Right hindlimb (tissue), 1 donor: ENCODE measurements around the gene SEC16A.
A peak's percentile ranks its signal among the peaks of the same experiment; 100 is the strongest.
"Not testable (repeated sequence)": the region's sequence is repeated elsewhere in the genome, so short reads cannot be mapped to it uniquely, and the experiment has no call there.

Experiments used
- DNase-seq: peaks from one replicate; pipeline ENCODE4 v3.0.0-alpha.2; 2018

SEC16A gene

GRCh38 chr9:136437430-136437829 lies 45.4 kb downstream of the SEC16A start:
- peak; percentile 45 for DNase-seq

DNA sequence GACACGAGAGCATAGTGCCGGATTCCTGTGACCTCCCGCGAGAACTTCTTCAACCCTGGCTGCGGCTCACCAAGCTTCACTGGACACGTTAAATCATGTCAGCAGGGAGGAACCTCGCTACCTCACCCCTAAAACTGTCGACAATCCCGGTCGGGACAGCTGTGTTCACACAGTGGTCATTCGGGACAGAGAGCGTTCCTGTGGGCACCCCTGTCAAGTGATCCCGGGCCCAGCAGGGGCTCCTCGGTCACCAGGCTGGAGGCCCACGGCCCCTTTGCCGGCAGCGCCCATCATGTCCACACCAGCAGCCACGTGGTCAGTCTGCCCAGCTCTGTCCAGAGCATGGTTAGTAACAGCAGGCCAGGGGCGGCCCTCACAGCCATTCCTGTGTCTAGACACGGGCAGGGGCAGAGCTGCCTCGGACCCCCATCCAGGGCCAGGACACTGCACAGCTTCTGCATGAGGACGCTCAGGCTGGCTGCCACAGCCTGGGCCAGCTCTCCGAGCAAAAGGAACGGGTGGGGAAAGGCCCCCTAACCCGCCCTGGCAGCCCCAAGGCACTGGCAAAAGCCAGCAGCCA lies 46.7 kb downstream of the SEC16A start:
- DNase-seq: no peak

DNA sequence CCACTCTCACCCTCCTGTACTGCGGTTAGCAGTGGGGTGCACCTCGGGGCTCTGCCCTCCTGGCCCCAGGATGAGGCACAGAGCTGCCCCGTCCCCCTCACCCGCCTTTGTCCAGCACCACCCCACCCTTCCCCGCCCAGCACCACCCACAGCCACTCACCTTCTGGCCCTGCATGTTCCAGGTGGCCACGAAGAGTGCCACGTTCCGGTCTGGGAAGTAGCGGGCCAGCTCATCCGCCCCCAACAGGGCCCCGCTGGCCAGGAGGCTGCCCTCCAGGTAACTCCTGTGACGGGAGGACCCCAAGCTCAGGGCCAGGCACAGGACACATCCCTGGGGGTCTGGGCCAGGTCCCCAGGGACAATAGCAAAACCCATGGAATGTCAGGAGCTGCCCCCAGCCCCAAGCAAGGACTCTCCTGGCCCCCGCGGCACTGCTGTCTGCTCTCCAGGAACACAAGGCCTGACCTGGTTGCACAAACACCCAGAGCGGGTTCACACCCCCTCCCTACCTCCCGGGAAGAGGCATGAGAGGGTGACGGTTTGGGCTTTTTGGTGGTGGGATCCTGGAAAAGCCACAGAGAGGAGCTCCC lies 48.2 kb downstream of the SEC16A start:
- no peak for DNase-seq

- no peak for DNase-seq
These were observed 48.8 kb downstream of the SEC16A start for GRCh38 chr9:136433849-136434579.

- DNase-seq: no peak
These were observed 49.7 kb downstream of the SEC16A start for GRCh38 chr9:136433043-136433715.

DNA sequence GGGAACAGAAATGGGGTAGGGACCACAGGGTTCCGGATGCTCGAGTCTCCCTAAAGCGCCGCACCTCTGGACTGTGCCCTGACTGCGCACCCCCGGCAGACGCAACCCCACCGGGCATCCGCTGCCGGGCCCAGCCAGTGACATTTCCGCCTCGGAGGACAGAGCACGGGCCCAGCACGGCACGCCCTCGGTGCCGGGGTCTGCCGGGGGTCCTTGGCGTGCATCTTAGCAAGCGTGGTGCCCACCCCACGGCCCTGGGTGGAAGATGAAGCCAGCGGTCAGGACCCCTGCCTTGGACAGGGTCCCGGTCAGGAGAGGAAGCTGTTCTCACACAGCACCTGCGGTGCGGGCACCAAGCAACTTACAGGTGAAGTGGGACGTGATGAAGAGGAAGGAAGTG lies 50.2 kb downstream of the SEC16A start:
- no peak for DNase-seq

DNA sequence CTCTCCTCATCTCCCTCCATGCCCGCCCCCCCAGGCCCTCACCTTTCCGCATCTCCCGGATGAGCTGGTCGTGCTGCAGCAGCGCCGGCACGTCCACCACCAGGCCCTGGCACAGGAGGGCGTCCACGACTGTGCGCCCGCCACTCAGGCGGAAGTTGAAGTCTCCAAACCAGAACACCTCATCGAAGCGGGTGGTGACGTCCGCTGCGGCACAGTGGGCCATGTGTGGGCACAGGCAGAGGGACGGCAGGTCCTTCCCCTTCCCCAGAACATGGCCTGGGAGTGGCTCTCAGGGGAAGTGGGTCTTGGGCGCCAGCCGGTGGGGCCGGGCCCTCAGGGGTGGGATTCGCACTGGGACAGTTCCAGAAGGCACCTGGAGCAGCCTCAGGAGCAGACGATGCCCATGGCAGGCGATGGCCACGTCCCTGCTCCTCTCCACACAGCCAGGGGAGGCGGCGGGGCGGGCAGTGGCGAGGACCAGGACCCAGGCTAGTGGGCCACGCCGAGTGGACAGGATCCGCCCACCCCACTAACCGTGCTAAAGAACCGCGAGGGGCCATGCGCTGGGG lies 51.0 kb downstream of the SEC16A start:
- no peak for DNase-seq

DNA sequence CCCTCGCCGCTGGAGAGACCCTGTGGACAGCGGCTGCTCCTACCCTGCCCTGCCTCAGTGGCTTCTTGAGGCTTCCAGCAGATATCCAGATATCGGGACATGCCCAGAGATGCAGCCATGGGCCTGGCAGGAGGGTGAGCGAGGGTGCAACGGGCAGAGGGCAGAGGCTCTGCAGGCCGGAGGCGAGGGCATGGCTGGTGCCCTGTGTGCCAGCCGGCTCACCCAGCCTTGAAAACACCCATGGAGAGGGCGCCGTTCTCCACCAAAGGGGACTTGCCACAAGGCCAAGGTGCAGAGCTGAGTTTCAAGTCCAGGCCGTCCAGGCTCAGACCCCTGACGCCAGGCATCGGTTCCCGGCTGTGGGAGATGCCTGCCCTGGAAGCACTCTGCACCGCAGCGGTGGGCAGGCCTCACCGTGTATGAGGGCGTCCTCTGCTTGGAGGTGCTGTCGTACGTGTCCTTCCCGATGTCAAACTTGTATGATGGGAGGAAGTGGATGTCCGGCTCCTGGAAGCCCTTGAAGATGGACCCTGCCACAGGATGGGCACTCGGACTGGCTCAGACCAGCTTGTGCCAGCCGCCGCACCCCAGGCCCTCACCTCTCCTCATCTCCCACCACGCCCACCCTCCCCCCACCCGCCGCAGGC lies 52.1 kb downstream of the SEC16A start:
- DNase-seq: no peak

- DNase-seq: no peak
These were observed 53.0 kb downstream of the SEC16A start for GRCh38 chr9:136429683-136430491.

GRCh38 chr9:136429075-136429628 lies 53.7 kb downstream of the SEC16A start:
- DNase-seq: no peak

GRCh38 chr9:136426787-136427186 lies 56.1 kb downstream of the SEC16A start:
- DNase-seq: no peak

- DNase-seq: not testable (repeated sequence)
These were observed 57.5 kb downstream of the SEC16A start for GRCh38 chr9:136425367-136425766.

GRCh38 chr9:136424750-136425362 lies 58.0 kb downstream of the SEC16A start:
- no peak for DNase-seq

- DNase-seq: no peak
These were observed 59.3 kb downstream of the SEC16A start for GRCh38 chr9:136423432-136424146.

GRCh38 chr9:136422876-136423275 lies 60.0 kb downstream of the SEC16A start:
- DNase-seq: no peak

- DNase-seq: no peak
These were observed 61.0 kb downstream of the SEC16A start for GRCh38 chr9:136421791-136422190.

DNA sequence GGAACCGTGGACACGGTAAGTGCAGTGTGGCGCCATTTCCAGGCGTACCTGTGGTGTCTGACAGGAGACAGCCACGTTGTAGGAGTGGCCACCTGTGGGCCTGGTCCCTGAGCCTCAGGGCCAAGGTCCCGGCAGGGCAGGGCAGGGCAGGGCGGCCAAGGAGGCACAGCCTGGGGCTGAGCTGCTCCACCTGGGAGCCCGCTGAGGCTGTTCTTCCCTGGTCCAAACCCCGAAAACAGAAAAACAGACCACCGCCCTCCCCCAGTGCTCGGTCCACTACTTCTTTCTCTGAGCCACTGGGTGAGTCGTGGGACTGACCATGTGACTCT lies 63.8 kb downstream of the SEC16A start:
- no peak for DNase-seq

GRCh38 chr9:136418182-136419091 lies 64.4 kb downstream of the SEC16A start:
- no peak for DNase-seq

DNA sequence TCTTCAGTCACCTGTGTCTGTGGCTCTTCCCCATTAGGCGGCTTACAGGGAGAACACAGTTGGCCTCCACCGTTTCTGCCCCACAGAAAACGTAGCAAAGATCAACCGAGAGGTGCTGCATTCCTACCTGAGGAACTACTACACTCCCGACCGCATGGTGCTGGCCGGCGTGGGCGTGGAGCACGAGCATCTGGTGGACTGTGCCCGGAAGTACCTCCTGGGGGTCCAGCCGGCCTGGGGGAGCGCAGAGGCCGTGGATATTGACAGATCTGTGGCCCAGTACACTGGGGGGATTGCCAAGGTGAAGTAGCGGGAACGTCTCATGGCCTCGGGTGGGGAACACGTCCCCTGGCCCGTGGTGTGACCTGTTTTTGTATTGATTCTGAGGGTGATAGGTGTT lies 65.9 kb downstream of the SEC16A start:
- no peak for DNase-seq

DNA sequence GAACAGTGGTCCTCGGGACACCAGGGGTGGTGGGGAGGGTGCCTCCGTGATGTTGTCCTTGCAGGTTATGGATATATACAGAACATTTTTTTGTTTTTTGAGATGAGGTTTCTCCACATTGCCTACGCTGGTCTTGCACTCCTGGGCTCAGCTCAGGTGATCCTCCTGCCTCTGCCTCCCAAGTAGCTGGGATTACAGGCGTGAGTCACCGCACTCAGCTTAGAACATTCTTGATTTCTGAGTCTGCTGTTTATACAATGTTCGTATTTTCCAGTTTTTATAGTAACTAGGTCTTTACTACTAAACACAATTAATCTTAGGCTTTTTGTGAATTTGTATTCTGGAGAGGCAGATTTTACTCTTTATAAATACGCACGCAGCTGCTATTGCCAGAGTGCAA lies 66.4 kb downstream of the SEC16A start:
- no peak for DNase-seq
